ENCODE results near the gene RNPEPL1.

- no peak for TF ChIP-seq CTCF (IDR thresholded peaks at IDR 0.05)
- TF ChIP-seq POLR2AphosphoS5 (IDR thresholded peaks at IDR 0.05; ENCODE audit: low read depth, low read length) = no peak
- TF ChIP-seq TCF7L2 (IDR thresholded peaks at IDR 0.05; ENCODE audit: low read depth, low read length) = no peak
- TF ChIP-seq REST (IDR thresholded peaks at IDR 0.05; ENCODE audit: insufficient read depth in 1 of 2, low read depth in 2 of 2, low read length in 1 of 2) = no peak
- TF ChIP-seq SIN3A (IDR thresholded peaks at IDR 0.05; ENCODE audit: borderline replicate concordance, insufficient read depth, low read depth, low read length) = no peak
Observed at GRCh38 chr2:240627736-240628506, 59.6 kb downstream of the RNPEPL1 start.
